ENCODE data around the gene BLZF1. TPM values are rescaled to one million over a fixed set of nuclear protein-coding genes. Genes with fewer than 3 reads are reported as not detected.
A peak's percentile ranks its signal among the peaks of the same experiment; 100 is the strongest.

BLZF1 gene
- total RNA-seq, 1 donor from 2014 or later, result 14.2 TPM

GRCh38 chr1:169414952-169415351 is 47.0 kb downstream of the BLZF1 start:
- Mint-ChIP-seq H3K27ac (ENCODE audit: unreplicated experiment) (no peak overlapping the region), H3K4me1 (no peaks in the 10 kb centered on the region)
- TF ChIP-seq CTCF (conservative IDR thresholded peaks at IDR 0.05), result no peak

GRCh38 chr1:169421309-169421708 is 53.3 kb downstream of the BLZF1 start:
- H3K36me3 Mint-ChIP-seq (ENCODE audit: low read depth), result no peaks in the 10 kb centered on the region
- no peak for TF ChIP-seq CTCF (conservative IDR thresholded peaks at IDR 0.05)
- no peak overlapping the region for H3K27ac Mint-ChIP-seq (ENCODE audit: unreplicated experiment)
- peaks cover 4% of the 10 kb centered on the region for H3K4me1 Mint-ChIP-seq
- no peaks in the 10 kb centered on the region for H3K9me3 Mint-ChIP-seq
- no peak for DNase-seq (ENCODE audit: low read depth, low spot score)
- no peak overlapping the region for H3K4me3 Mint-ChIP-seq
- H3K27me3 Mint-ChIP-seq (ENCODE audit: low read depth), result no peaks in the 10 kb centered on the region

More at GRCh38 chr1:169414952-169415351, 47.0 kb downstream of the BLZF1 start:
- DNase-seq (ENCODE audit: low read depth, low spot score), result no peak
- Mint-ChIP-seq H3K4me3 (no peak overlapping the region), H3K36me3 (ENCODE audit: low read depth) (peaks cover 28% of the 10 kb centered on the region), H3K9me3 (peaks cover 17% of the 10 kb centered on the region), H3K27me3 (ENCODE audit: low read depth) (no peaks in the 10 kb centered on the region)

- H3K4me1 Mint-ChIP-seq, result peaks cover 18% of the 10 kb centered on the region
- TF ChIP-seq CTCF (conservative IDR thresholded peaks at IDR 0.05), result no peak
Measured at GRCh38 chr1:169426174-169426705, 58.2 kb downstream of the BLZF1 start.

GRCh38 chr1:169427081-169427641 is 59.2 kb downstream of the BLZF1 start, which contains the start of gene CCDC181:
Gene CCDC181 (minus strand): TSS chr1:169427474. CDS start chr1:169424927, 2,547 bp downstream.
- H3K27me3 Mint-ChIP-seq (ENCODE audit: low read depth), result peaks cover 22% of the 10 kb centered on the region
- H3K4me3 Mint-ChIP-seq, result peak within 1 kb of the TSS; percentile 99
- peak within 1 kb of the TSS; percentile 91 for H3K27ac Mint-ChIP-seq (ENCODE audit: unreplicated experiment)
- H3K9me3 Mint-ChIP-seq, result peaks cover 3% of the 10 kb centered on the region
- DNase-seq (ENCODE audit: low read depth, low spot score), result peak; percentile 81
- H3K4me1 Mint-ChIP-seq, result peaks cover 18% of the 10 kb centered on the region
- no peak for TF ChIP-seq CTCF (conservative IDR thresholded peaks at IDR 0.05)
- no peaks in the 10 kb centered on the region for H3K36me3 Mint-ChIP-seq (ENCODE audit: low read depth)

More at GRCh38 chr1:169426174-169426705, 58.2 kb downstream of the BLZF1 start:
- Mint-ChIP-seq H3K4me3 (peak overlapping the region; percentile 99), H3K27me3 (ENCODE audit: low read depth) (peaks cover 14% of the 10 kb centered on the region), H3K36me3 (ENCODE audit: low read depth) (no peaks in the 10 kb centered on the region), H3K9me3 (peaks cover 3% of the 10 kb centered on the region), H3K27ac (ENCODE audit: unreplicated experiment) (no peak overlapping the region)
- DNase-seq (ENCODE audit: low read depth, low spot score), result no peak

Other genes starting within 250 kb of the BLZF1 start
- gene NME7, start 398 bp upstream of the BLZF1 start, total RNA-seq, result 25.7 and 28.6 TPM in 2 replicates
- 7.5 TPM in 2 replicates for gene CCDC181, start 59.3 kb downstream of the BLZF1 start, total RNA-seq
- 12.2 and 12.6 TPM in 2 replicates for gene SLC19A2, start 117.7 kb downstream of the BLZF1 start, total RNA-seq
- gene F5, start 218.3 kb downstream of the BLZF1 start, total RNA-seq, result not detected in 2 replicates

Data from neural crest cell (in vitro differentiated cells).